Epithelial cell of proximal tubule (primary cell): ENCODE results near the gene TXK. TPM values are rescaled to one million over a fixed set of nuclear protein-coding genes. Genes with fewer than 3 reads are reported as not detected.
"Not testable (repeated sequence)": the region's sequence is repeated elsewhere in the genome, so short reads cannot be mapped to it uniquely, and the experiment has no call there.

Experiments
- DNase-seq: peaks from one replicate; pipeline ENCODE4 v3.0.0-alpha.2; 2011; ENCODE audit warnings: low read depth
- H3K4me3 ChIP-seq: 2 replicates; pipeline ENCODE4 v1.5.1; 2011; ENCODE audit warnings: low read depth, mild to moderate bottlenecking, low read length
- CTCF ChIP-seq: conservative IDR thresholded peaks from 2 replicates; pipeline ENCODE4 v1.5.1; 2012; ENCODE audit warnings: low read depth, mild to moderate bottlenecking, low read length
- total RNA-seq: library from RNA; depleted of rRNA; stranded (reverse); fragments of >200 nt; gene quantifications from 2 replicates; pipeline ENCODE4 v1.2.3, GENCODE V29; 2015

The TXK gene
- total RNA-seq, 1 donor from 2014 or later = 2.0 TPM

GRCh38 chr4:48169636-48170035 is 35.6 kb upstream of the TXK start:
- no peak overlapping the region for H3K4me3 ChIP-seq
- no peak for TF ChIP-seq CTCF
- no peak for DNase-seq

- TF ChIP-seq CTCF = no peak
- DNase-seq = no peak
- H3K4me3 ChIP-seq = no peak overlapping the region
These were observed 33.7 kb upstream of the TXK start for GRCh38 chr4:48167538-48168263.

- DNase-seq, H3K4me3 ChIP-seq: not testable (repeated sequence)
These were observed 30.5 kb upstream of the TXK start for GRCh38 chr4:48164561-48164960.

- TF ChIP-seq CTCF = no peak
- DNase-seq = no peak
- H3K4me3 ChIP-seq = no peak overlapping the region
These were observed 29.7 kb upstream of the TXK start for GRCh38 chr4:48163746-48164145.

GRCh38 chr4:48162162-48162561 is 28.1 kb upstream of the TXK start:
- TF ChIP-seq CTCF = no peak
- DNase-seq = no peak
- H3K4me3 ChIP-seq = no peak overlapping the region

GRCh38 chr4:48157271-48157670 is 23.2 kb upstream of the TXK start:
- no peak for TF ChIP-seq CTCF
- no peak overlapping the region for H3K4me3 ChIP-seq
- no peak for DNase-seq

- no peak for TF ChIP-seq CTCF
- H3K4me3 ChIP-seq = no peak overlapping the region
- no peak for DNase-seq
These were observed 22.4 kb upstream of the TXK start for GRCh38 chr4:48156423-48156822.
